ENCODE measurements around the gene STX8. TPM values are rescaled to one million over a fixed set of nuclear protein-coding genes. Genes with fewer than 3 reads are reported as not detected.

The STX8 gene
- total and polyA plus RNA-seq, 4 donors = 14.7 to 39.5 (median 28.7) TPM

- H3K9me3 ChIP-seq (ENCODE audit: control insufficient read depth in 4 of 4, low read length in 3 of 4) = no peaks in the 10 kb centered on the region
- no peak overlapping the region for H3K9ac ChIP-seq (ENCODE audit: low read depth in 1 of 2, low read length in 2 of 2)
Observed at GRCh38 chr17:9431620-9432019, 144.0 kb downstream of the STX8 start.

GRCh38 chr17:9427465-9428315 lies 147.9 kb downstream of the STX8 start:
- Histone ChIP-seq H3K27ac (ENCODE audit: low read depth in 1 of 2, low read length in 2 of 2) (no peak overlapping the region), H3K9ac (ENCODE audit: low read depth in 1 of 2, low read length in 2 of 2) (no peak overlapping the region), H3K4me1 (ENCODE audit: control insufficient read depth in 4 of 4, insufficient read depth in 4 of 4, low read length in 3 of 4) (no peaks in the 10 kb centered on the region), H3K36me3 (ENCODE audit: control insufficient read depth in 4 of 4, insufficient read depth in 3 of 4, low read depth in 1 of 4, low read length in 3 of 4) (no peaks in the 10 kb centered on the region), H3K4me3 (ENCODE audit: low read depth in 1 of 3, low read length in 3 of 3) (no peak overlapping the region), H3K9me3 (ENCODE audit: control insufficient read depth in 4 of 4, low read length in 3 of 4) (no peaks in the 10 kb centered on the region), H3K27me3 (ENCODE audit: control insufficient read depth in 4 of 4, insufficient read depth in 4 of 4, low read length in 3 of 4) (no peaks in the 10 kb centered on the region)
- 91% methylated on average over 11 of the region's 11 CpGs for WGBS
- no peak for DNase-seq (ENCODE audit: low spot score)
- TF ChIP-seq EGR1 (IDR thresholded peaks at IDR 0.05; ENCODE audit: low read depth in 2 of 2) (no peak), TAF1 (conservative IDR thresholded peaks at IDR 0.05) (no peak), ATF3 (IDR thresholded peaks at IDR 0.05) (no peak), RXRA (IDR thresholded peaks at IDR 0.05) (no peak), CTCF (IDR thresholded peaks at IDR 0.05; ENCODE audit: low read depth, low read length, missing input control) (no peak), JUND (IDR thresholded peaks at IDR 0.05) (no peak), REST (IDR thresholded peaks at IDR 0.05) (no peak), FOXA2 (IDR thresholded peaks at IDR 0.05) (no peak), YY1 (IDR thresholded peaks at IDR 0.05) (no peak), GABPA (IDR thresholded peaks at IDR 0.05 in 1 of 2, conservative IDR thresholded peaks at IDR 0.05 in 1 of 2) (no peak), NR2F2 (IDR thresholded peaks at IDR 0.05) (no peak), FOXA1 (IDR thresholded peaks at IDR 0.05) (no peak), HNF4G (IDR thresholded peaks at IDR 0.05) (no peak)

More at GRCh38 chr17:9431620-9432019, 144.0 kb downstream of the STX8 start:
- Histone ChIP-seq H3K4me1 (ENCODE audit: control insufficient read depth in 4 of 4, insufficient read depth in 4 of 4, low read length in 3 of 4) (no peaks in the 10 kb centered on the region), H3K27me3 (ENCODE audit: control insufficient read depth in 4 of 4, insufficient read depth in 4 of 4, low read length in 3 of 4) (no peaks in the 10 kb centered on the region), H3K36me3 (ENCODE audit: control insufficient read depth in 4 of 4, insufficient read depth in 3 of 4, low read depth in 1 of 4, low read length in 3 of 4) (peaks cover 0 to 3% (median 0%) of the 10 kb centered on the region in 4 donors), H3K27ac (ENCODE audit: low read depth in 1 of 2, low read length in 2 of 2) (no peak overlapping the region), H3K4me3 (ENCODE audit: low read depth in 1 of 3, low read length in 3 of 3) (no peak overlapping the region)
- TF ChIP-seq HNF4G (IDR thresholded peaks at IDR 0.05) (no peak), NR2F2 (IDR thresholded peaks at IDR 0.05) (peak; percentile 51)
- no peak for DNase-seq (ENCODE audit: low spot score)
- 48% methylated on average over 2 of the region's 2 CpGs for WGBS

Measured in liver (tissue), 9 donors.